Fibroblast of lung (primary cell): Measurements from ENCODE around the gene CARD16.

Source experiments
- EZH2 ChIP-seq: IDR thresholded peaks from 2 replicates; pipeline ENCODE4 v1.5.1; 2012; ENCODE audit warnings: low read length, control low read depth, mild to moderate bottlenecking; ENCODE audit errors: missing control alignments
- TF ChIP-seq, protein P1 (sequence below), 2 donors: IDR thresholded peaks in 1 of 2; conservative IDR thresholded peaks in 1 of 2; 1 replicate in 1 of 2; 2 replicates in 1 of 2; pipeline ENCODE4 v1.5.1; 2011 to 2012; ENCODE audit warnings: low read length in 2 of 2, control low read depth in 1 of 2, inconsistent platforms in 1 of 2, low read depth in 1 of 2, mild to moderate bottlenecking in 1 of 2

DNA sequence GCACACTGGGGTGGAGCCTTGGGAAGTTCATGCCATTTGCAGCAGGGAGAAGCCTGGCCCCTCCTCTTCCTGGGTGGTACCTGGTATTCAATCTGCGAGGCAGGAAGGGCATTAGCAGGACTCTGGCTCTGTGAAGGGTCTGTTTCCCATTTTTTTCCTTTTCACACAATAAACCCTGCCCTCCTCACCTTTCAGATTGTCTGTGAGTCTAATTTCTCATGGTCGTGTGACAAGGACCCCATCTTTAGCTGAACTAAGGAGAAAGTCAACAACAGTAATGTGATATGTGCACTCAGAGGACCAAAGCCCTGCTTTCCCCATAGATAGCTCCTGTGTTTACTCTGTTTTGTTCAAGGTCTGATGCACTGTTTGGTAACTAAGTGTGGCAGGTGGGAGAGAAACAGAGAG is 50.1 kb downstream of the CARD16 start:
- TF ChIP-seq, protein P1, sequence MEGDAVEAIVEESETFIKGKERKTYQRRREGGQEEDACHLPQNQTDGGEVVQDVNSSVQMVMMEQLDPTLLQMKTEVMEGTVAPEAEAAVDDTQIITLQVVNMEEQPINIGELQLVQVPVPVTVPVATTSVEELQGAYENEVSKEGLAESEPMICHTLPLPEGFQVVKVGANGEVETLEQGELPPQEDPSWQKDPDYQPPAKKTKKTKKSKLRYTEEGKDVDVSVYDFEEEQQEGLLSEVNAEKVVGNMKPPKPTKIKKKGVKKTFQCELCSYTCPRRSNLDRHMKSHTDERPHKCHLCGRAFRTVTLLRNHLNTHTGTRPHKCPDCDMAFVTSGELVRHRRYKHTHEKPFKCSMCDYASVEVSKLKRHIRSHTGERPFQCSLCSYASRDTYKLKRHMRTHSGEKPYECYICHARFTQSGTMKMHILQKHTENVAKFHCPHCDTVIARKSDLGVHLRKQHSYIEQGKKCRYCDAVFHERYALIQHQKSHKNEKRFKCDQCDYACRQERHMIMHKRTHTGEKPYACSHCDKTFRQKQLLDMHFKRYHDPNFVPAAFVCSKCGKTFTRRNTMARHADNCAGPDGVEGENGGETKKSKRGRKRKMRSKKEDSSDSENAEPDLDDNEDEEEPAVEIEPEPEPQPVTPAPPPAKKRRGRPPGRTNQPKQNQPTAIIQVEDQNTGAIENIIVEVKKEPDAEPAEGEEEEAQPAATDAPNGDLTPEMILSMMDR (conservative IDR thresholded peaks at IDR 0.05 in 1 of 2, IDR thresholded peaks at IDR 0.05 in 1 of 2; ENCODE audit: low read depth in 1 of 2, low read length in 2 of 2) = no peak
- TF ChIP-seq EZH2 = no peak
